Mucosa of descending colon (tissue), 3 donors: ENCODE results near the gene TMEM63A. TPM values are rescaled to one million over a fixed set of nuclear protein-coding genes. Genes with fewer than 3 reads are reported as not detected.

Source experiments
- ATAC-seq: fragments of 200-7000 bp; cut with Tn5 transposase; one replicate; pipeline ENCODE4 v1.9.1; 2020; ENCODE audit warnings: mild to moderate bottlenecking, moderate library complexity
- DNase-seq, 3 donors: peaks; one replicate each; pipeline ENCODE4 v3.0.0-alpha.2; 2020
- H3K36me3 ChIP-seq: fragments of 200-600 bp; one replicate; pipeline ENCODE4 v1.8.0; 2021; ENCODE audit warnings: low read depth, mild to moderate bottlenecking
- H3K4me1 ChIP-seq: fragments of 200-600 bp; one replicate; pipeline ENCODE4 v1.8.0; 2021; ENCODE audit warnings: low read depth, mild to moderate bottlenecking
- H3K4me3 ChIP-seq: fragments of 200-600 bp; one replicate; pipeline ENCODE4 v1.8.0; 2021; ENCODE audit warnings: mild to moderate bottlenecking
- H3K9me3 ChIP-seq: fragments of 200-600 bp; one replicate; pipeline ENCODE4 v1.8.0; 2021; ENCODE audit warnings: mild to moderate bottlenecking
- CTCF ChIP-seq: fragments of 200-600 bp; IDR thresholded peaks from one replicate; pipeline ENCODE4 v1.8.0; 2022; ENCODE audit warnings: antibody characterized with exemption, mild to moderate bottlenecking
- intact Hi-C, 2 donors: fragments of 100-400 bp; cut with DNase I in 1 of 2; cut with micrococcal nuclease in 1 of 2; formaldehyde crosslinking; loops; one replicate each; pipeline versions ENCODE4 v1.11.0 to v1.11.1; 2022; cut with DNase I, micrococcal nuclease
- total RNA-seq, 3 donors: library from RNA; stranded (reverse); fragmentation: NEBNext Ultra II Directional in 2 of 3; extraction: Animal tissue kit (Norgen Biotek cat#: 25700) in 2 of 3; gene quantifications; one replicate each; pipeline versions ENCODE4 v1.2.1 to v1.2.4, GENCODE V29; 2021 to 2023
- donor health status: DM: no; HTN: no; CAD: no; lungs with moderate emphysema.
- donor health status: DM: no; HTN: no; CAD: no.
- donor health status: DM: no; HTN: yes; CAD: no.

TMEM63A gene
- total RNA-seq, 3 donors from 2014 or later: 115 to 192 (median 147) TPM

DNA sequence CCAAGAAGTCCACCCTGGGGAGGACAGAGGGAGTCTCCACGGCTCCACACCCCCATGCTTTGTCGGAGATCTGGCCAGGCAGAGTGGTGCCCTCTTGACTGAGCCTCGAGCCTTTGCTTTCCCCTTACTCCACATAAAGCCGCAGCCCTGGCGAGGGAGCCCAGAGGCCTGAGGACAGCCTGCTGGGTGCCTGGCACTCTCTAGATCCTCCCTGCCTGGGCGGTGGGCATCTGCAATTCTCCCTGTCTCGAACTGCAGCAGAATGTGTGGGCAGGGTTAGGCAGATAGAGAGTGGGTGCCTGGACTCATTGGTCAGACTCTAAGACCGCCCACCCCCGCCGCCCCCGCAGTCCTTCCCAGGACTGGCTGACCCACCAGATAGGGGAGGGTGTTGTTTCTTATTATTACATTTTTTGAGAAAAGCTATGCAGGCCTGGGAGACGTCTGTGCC lies 58.3 kb downstream of the TMEM63A start:
- TF ChIP-seq CTCF: no peak
- Histone ChIP-seq H3K4me3 (no peak overlapping the region), H3K36me3 (no peaks in the 10 kb centered on the region), H3K9me3 (no peaks in the 10 kb centered on the region), H3K4me1 (peaks cover 2% of the 10 kb centered on the region)
- ATAC-seq: no peak
- DNase-seq: no peak
- intact Hi-C loops: no loop called here

DNA sequence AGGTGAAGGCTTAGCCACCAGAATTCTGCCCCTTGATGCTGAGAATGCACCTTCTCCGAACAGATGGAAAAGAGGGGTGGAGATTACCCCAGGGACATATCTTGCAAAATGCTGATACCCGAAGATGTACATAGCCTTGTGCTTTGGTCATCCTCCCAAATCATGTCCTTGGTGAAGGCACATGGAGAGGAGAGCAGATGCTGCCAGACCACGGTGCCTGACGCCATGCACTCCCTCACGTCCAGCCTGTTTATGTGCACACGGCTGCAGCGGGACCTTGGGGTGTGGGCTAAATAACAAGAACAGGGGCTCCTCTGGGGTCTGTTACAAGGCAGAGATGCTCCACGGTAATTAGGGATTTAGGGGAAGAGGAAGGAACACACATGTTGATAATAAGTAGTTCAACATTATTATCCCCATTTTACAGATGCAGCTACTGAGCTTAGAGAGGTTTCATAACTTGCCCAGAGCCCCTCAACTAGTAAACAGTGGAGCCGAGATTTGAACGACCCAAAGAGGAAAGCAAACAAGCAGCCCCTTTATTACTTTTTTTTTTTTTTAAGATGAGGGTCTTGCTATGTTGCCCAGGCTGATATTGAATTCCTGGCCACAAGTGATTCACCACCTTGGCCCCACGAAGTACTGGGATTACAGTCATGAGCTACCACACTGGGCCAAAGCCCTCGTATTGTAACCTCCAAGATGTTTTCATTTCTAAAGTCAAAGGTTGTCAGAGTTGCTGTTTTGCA lies 59.4 kb downstream of the TMEM63A start:
- no peaks in the 10 kb centered on the region for H3K36me3 ChIP-seq
- H3K4me3 ChIP-seq: no peak overlapping the region
- intact Hi-C loops: no loop called here
- H3K4me1 ChIP-seq: peaks cover 7% of the 10 kb centered on the region
- DNase-seq (no peak), ATAC-seq (no peak)
- no peaks in the 10 kb centered on the region for H3K9me3 ChIP-seq
- TF ChIP-seq CTCF: no peak

DNA sequence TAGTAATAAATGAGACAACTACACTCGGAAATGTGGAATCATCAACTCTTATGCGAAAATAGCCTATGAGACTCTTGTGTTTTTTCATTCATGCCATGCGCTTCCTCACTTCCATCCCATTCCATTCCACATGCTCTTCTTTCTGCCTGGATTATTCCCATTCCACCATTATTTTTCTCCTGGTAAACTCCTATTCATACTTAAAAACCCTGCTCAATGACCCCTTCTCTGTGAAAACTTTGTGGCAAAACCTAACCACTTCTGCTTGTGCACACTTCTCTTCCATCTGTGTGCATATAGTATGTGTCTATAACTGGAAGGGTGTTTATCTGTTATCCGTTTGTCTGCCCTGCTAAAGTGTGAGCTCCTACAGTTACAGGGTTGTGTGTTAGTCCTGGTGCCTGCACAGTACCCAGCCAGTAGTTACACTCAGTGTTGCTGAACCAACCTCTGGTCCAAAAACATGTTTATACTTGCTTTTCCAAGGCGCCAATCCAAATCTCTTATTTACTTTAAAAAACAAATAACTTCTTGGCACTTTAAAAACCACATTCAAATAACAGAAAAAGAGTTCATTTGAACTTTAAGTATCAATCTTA lies 61.6 kb downstream of the TMEM63A start:
- H3K4me1 ChIP-seq: peaks cover 20% of the 10 kb centered on the region

DNA sequence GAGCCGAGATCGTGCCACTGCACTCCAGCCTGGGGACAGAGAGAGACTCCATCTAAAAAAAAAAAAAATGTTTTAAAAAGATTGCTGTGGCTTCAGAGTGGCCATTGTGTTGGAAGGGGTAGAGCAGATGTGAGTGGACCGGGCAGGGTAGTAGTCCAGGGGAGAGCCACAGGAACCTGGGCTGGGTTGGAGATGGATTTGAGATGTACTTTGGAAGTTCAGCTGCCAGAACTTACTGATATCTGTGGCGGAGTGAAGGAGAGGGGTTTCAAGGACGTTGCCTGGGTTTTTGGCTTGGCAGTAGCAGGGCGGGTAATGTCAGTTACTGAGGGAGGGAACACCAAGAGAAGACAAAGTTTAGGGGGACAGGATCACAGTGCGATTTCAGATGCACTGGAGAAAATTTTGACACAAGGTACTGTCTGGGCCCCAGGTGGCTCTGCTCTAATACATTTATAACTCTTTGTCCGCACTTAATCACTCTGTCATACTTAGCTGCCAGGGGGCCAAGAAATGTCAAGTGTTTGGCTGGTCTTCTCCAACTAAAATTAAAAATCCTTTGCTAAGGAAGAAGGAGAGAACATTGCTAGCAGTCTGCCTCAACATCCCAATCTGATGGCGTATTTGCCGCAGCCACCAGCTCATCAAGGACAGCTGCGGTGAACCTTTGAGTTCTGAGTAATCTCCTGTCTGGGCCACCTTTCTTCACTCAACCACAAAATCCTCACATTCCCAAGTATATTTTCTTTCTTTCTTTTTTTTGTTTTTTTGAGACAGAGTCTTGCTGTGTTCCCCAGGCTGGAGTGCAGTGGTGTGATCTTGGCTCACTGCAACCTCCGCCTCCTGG lies 62.6 kb downstream of the TMEM63A start:
- no peak for ATAC-seq
- Histone ChIP-seq H3K36me3 (no peaks in the 10 kb centered on the region), H3K4me1 (peaks cover 23% of the 10 kb centered on the region), H3K9me3 (no peaks in the 10 kb centered on the region), H3K4me3 (no peak overlapping the region)
- intact Hi-C loops: no loop called here
- no peak for DNase-seq
- TF ChIP-seq CTCF: no peak

More for the DNA sequence above, 61.6 kb downstream of the TMEM63A start:
- Histone ChIP-seq H3K9me3 (no peaks in the 10 kb centered on the region), H3K36me3 (no peaks in the 10 kb centered on the region), H3K4me3 (no peak overlapping the region)
- DNase-seq (no peak), ATAC-seq (no peak)
- intact Hi-C loops: no loop called here
- TF ChIP-seq CTCF: no peak

GRCh38 chr1:225818229-225818628 lies 64.0 kb downstream of the TMEM63A start:
- H3K4me1 ChIP-seq: peaks cover 37% of the 10 kb centered on the region
- H3K4me3 ChIP-seq: no peak overlapping the region
- H3K9me3 ChIP-seq: no peaks in the 10 kb centered on the region
- H3K36me3 ChIP-seq: no peaks in the 10 kb centered on the region
- no peak for TF ChIP-seq CTCF
- DNase-seq: no peak
- no peak for ATAC-seq
- intact Hi-C loops: no loop called here
